Liver (tissue), 9 donors: Measurements from ENCODE around the gene C6orf163. TPM values are rescaled to one million over a fixed set of nuclear protein-coding genes. Genes with fewer than 3 reads are reported as not detected.

Experiments used
- DNase-seq: peaks from one replicate; pipeline ENCODE4 v3.0.0-alpha.2; 2017; ENCODE audit warnings: low spot score
- H3K27ac ChIP-seq, 2 donors: one replicate each; pipeline ENCODE4 v1.7.0; 2013; ENCODE audit warnings: inconsistent platforms in 2 of 2, low read length in 2 of 2, control low read depth in 1 of 2, low read depth in 1 of 2, mild to moderate bottlenecking in 1 of 2
- H3K27me3 ChIP-seq, 4 donors: one replicate each; pipeline versions ENCODE4 v1.6.1 to v1.7.0; 2013; ENCODE audit warnings: low read length in 3 of 4, inconsistent platforms in 1 of 4, mild to moderate bottlenecking in 1 of 4, moderate library complexity in 1 of 4; ENCODE audit not compliant: control insufficient read depth in 4 of 4, insufficient read depth in 4 of 4
- H3K36me3 ChIP-seq, 4 donors: one replicate each; pipeline versions ENCODE4 v1.6.1 to v1.7.0; 2013; ENCODE audit warnings: low read length in 3 of 4, mild to moderate bottlenecking in 3 of 4, low read depth in 1 of 4, moderate library complexity in 1 of 4; ENCODE audit not compliant: control insufficient read depth in 4 of 4, insufficient read depth in 3 of 4
- H3K4me1 ChIP-seq, 4 donors: one replicate each; pipeline versions ENCODE4 v1.6.1 to v1.7.0; 2013; ENCODE audit warnings: low read length in 3 of 4, mild to moderate bottlenecking in 3 of 4, moderate library complexity in 1 of 4; ENCODE audit not compliant: control insufficient read depth in 4 of 4, insufficient read depth in 4 of 4
- H3K4me3 ChIP-seq, 3 donors: one replicate each; pipeline versions ENCODE4 v1.6.1 to v1.7.0; 2013; ENCODE audit warnings: low read length in 3 of 3, control low read depth in 1 of 3, low read depth in 1 of 3, mild to moderate bottlenecking in 1 of 3
- H3K9ac ChIP-seq, 2 donors: one replicate each; pipeline ENCODE4 v1.7.0; 2013; ENCODE audit warnings: low read length in 2 of 2, mild to moderate bottlenecking in 2 of 2, moderate library complexity in 2 of 2, control low read depth in 1 of 2, low read depth in 1 of 2
- H3K9me3 ChIP-seq, 4 donors: one replicate each; pipeline versions ENCODE4 v1.6.1 to v1.7.0; 2013; ENCODE audit warnings: low read length in 3 of 4; ENCODE audit not compliant: control insufficient read depth in 4 of 4
- EGR1 ChIP-seq, 2 donors: IDR thresholded peaks; 2 replicates each; pipeline ENCODE4 v1.6.1; 2016 to 2018; ENCODE audit warnings: antibody characterized with exemption in 2 of 2, low read depth in 2 of 2
- GABPA ChIP-seq, 2 donors: IDR thresholded peaks in 1 of 2; conservative IDR thresholded peaks in 1 of 2; 2 replicates each; pipeline ENCODE4 v1.6.1; 2016; ENCODE audit warnings: antibody characterized with exemption in 2 of 2, mild to moderate bottlenecking in 1 of 2, moderate library complexity in 1 of 2
- HNF4A ChIP-seq, 2 donors: conservative IDR thresholded peaks; 2 replicates each; pipeline ENCODE4 v1.6.1; 2016; ENCODE audit warnings: antibody characterized with exemption in 2 of 2, mild to moderate bottlenecking in 2 of 2
- HNF4G ChIP-seq: IDR thresholded peaks from 2 replicates; pipeline ENCODE4 v1.6.1; 2016; ENCODE audit warnings: antibody characterized with exemption
- JUND ChIP-seq, 2 donors: IDR thresholded peaks; 2 replicates each; pipeline ENCODE4 v1.6.1; 2016; ENCODE audit warnings: antibody characterized with exemption in 2 of 2
- NR2F2 ChIP-seq: IDR thresholded peaks from 2 replicates; pipeline ENCODE4 v1.6.1; 2016; ENCODE audit warnings: antibody characterized with exemption
- RXRA ChIP-seq, 2 donors: IDR thresholded peaks; 2 replicates each; pipeline ENCODE4 v1.6.1; 2017 to 2018; ENCODE audit warnings: antibody characterized with exemption in 2 of 2, mild to moderate bottlenecking in 1 of 2
- TAF1 ChIP-seq: conservative IDR thresholded peaks from 2 replicates; pipeline ENCODE4 v1.6.1; 2016; ENCODE audit warnings: antibody characterized with exemption, mild to moderate bottlenecking
- YY1 ChIP-seq: IDR thresholded peaks from 2 replicates; pipeline ENCODE4 v1.6.1; 2016; ENCODE audit warnings: antibody characterized with exemption, mild to moderate bottlenecking
- WGBS: extraction: QIAGEN DNeasy Blood & Tissue Kit; methylation state at CpG from one replicate; pipeline ENCODE4 v1.1.7; 2013; 5-methylcytosine and 5-hydroxymethylcytosine counted together
- polyA plus RNA-seq, 2 donors: library from polyadenylated mRNA; stranded (reverse) in 1 of 2; unstranded in 1 of 2; fragments of 200-250 nt in 1 of 2; fragments of >200 nt in 1 of 2; fragmentation: Nextera tagmentation in 1 of 2; extraction: Ambion mirVana in 1 of 2; gene quantifications; one replicate each; pipeline versions ENCODE4 v1.2.1 to v1.2.3, GENCODE V29; 2013 to 2015
- total RNA-seq, 2 donors: library from RNA; depleted of rRNA; stranded (reverse); fragments of >200 nt; gene quantifications; one replicate each; pipeline ENCODE4 v1.2.3, GENCODE V29; 2014
- TF ChIP-seq, protein P1 (sequence below): IDR thresholded peaks from 2 replicates; pipeline ENCODE4 v1.6.1; 2016; ENCODE audit warnings: antibody characterized with exemption
- TF ChIP-seq, protein P2 (sequence below): IDR thresholded peaks from 2 replicates; pipeline ENCODE4 v1.6.1; 2016; ENCODE audit warnings: antibody characterized with exemption
- TF ChIP-seq, protein P3 (sequence below): fragments of 150-350 bp; IDR thresholded peaks from 2 replicates; pipeline ENCODE4 v1.5.1; 2017; ENCODE audit warnings: improper control_type of control experiment, low read depth, low read length; ENCODE audit not compliant: missing input control
- donor health status: healthy.
- donor health status: healthy.
- donor health status: healthy.
- donor health status: healthy.
- donor health status: healthy.

The C6orf163 gene
- total and polyA plus RNA-seq, 4 donors, result 0.09 to 3.0 (median 0.67) TPM

DNA sequence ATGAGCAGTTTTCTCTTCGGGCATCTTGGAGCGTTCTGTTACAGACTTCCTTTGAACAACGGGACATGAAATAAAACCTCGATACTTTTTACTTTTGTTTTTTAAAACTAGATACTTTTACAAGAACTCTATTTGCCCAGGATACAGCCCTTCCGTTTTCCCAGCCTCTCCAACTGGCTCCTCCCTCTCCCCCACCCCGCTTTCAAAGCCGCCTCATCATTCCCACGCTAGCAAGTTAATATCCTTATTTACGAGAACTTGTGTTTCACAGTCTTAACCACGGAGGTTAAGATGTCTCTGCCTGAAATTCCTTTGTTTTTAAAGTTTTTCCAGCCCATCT is 62.9 kb downstream of the C6orf163 start:
- Histone ChIP-seq H3K9me3 (no peaks in the 10 kb centered on the region), H3K27ac (peak overlapping the region in 1 of 2 donors; percentile 79), H3K4me1 (peaks cover 3 to 11% (median 6%) of the 10 kb centered on the region in 4 donors), H3K27me3 (no peaks in the 10 kb centered on the region), H3K4me3 (peak overlapping the region; percentile 68 to 99 (median 99)), H3K36me3 (no peaks in the 10 kb centered on the region), H3K9ac (peak overlapping the region; percentile 24)
- 1% methylated on average over 10 of the region's 10 CpGs for WGBS
- no peak for DNase-seq
- TF ChIP-seq GABPA (IDR thresholded peaks at IDR 0.05 in 1 of 2, conservative IDR thresholded peaks at IDR 0.05 in 1 of 2) (peak in 1 of 2 donors; percentile 5), NR2F2 (no peak), HNF4G (no peak)
- TF ChIP-seq, protein P1, sequence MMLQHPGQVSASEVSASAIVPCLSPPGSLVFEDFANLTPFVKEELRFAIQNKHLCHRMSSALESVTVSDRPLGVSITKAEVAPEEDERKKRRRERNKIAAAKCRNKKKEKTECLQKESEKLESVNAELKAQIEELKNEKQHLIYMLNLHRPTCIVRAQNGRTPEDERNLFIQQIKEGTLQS, result no peak
- TF ChIP-seq, protein P2, sequence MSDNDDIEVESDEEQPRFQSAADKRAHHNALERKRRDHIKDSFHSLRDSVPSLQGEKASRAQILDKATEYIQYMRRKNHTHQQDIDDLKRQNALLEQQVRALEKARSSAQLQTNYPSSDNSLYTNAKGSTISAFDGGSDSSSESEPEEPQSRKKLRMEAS, result no peak

DNA sequence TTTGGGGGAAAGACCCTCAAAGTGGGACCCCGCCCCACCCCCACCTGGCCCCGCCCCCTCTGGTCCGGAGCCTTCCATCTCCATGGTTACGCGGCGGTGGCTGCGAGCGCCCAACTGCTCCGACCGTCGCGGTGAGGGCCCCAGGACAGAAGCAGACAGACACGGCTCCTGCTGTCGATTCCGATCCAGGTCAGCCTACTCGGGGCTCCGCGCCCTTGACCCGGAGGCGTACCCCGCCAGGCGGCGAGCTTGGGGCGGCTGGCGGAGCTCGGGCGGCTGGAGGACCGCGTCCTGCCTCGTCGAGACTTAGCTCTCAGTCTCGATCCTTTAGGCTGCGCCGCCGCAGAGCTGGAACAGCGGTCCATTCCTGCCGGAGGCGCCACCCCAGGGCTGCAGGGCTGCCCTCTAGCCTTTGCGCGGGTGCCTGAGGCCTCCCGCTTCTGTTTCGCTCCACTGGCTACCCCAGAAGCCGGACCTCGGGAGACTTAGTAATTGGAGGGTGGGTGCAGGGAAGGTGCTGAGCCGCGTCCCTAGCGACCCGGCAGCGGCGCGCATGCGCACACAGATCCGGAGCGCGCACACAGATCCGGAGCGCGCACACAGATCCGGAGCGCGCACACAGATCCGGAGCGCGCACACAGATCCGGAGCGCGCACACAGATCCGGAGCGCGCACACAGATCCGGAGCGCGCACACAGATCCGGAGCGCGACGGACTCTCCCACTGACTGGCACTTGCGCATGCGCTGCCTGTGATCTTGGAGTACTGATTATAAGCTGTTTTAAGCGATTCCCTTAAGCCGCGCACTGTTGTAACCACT is 63.5 kb downstream of the C6orf163 start, which contains the start of gene CFAP206:
TSS of gene CFAP206 (plus strand) at position 72 of the 820 bp plus-strand sequence. CDS start 1,868 bp downstream, outside the sequence.
- H3K9ac ChIP-seq, result peak within 1 kb of the TSS; percentile 30 to 90
- no peaks in the 10 kb centered on the region for H3K27me3 ChIP-seq
- TF ChIP-seq YY1 (peak; percentile 30), TAF1 (no peak), RXRA (IDR thresholded peaks at IDR 0.05) (no peak)
- H3K9me3 ChIP-seq, result no peaks in the 10 kb centered on the region
- no peaks in the 10 kb centered on the region for H3K36me3 ChIP-seq
- under 1% methylated on average over 82 of the region's 82 CpGs for WGBS
- H3K4me3 ChIP-seq, result peak within 1 kb of the TSS; percentile 94 to 99 (median 99)
- DNase-seq, result peak; percentile 79
- H3K27ac ChIP-seq, result peak within 1 kb of the TSS; percentile 78 to 79
- H3K4me1 ChIP-seq, result peaks cover 3 to 11% (median 6%) of the 10 kb centered on the region in 4 donors

DNA sequence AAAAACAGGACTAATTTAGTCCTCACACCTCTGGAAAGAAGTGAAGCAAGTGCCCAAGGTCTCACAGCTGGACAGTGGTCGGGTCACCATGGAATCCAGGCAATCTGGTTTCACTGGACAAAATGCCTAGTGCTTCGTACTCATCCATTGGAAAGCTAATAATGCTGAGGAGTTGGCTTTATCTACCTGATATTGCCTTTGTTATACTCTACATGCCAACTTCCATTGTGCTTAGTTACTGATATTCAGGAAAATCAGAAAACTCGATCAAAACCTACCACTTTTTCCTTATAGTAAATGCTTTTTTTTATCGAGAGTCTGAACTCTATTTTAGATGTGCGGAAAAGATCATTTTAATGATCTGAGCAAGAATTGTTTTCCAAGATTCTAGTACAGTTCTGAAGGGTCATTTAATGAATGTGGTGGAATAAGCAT is 64.1 kb downstream of the C6orf163 start:
- DNase-seq, result no peak
- H3K4me1 ChIP-seq, result peaks cover 3 to 11% (median 6%) of the 10 kb centered on the region in 4 donors
- H3K27me3 ChIP-seq, result no peaks in the 10 kb centered on the region
- 50% methylated on average over 5 of the region's 5 CpGs for WGBS
- no peaks in the 10 kb centered on the region for H3K36me3 ChIP-seq
- H3K4me3 ChIP-seq, result peak overlapping the region; percentile 28 to 99 (median 93)
- H3K9ac ChIP-seq, result peak overlapping the region in 1 of 2 donors; percentile 90
- TF ChIP-seq GABPA (IDR thresholded peaks at IDR 0.05 in 1 of 2, conservative IDR thresholded peaks at IDR 0.05 in 1 of 2) (no peak), YY1 (no peak), HNF4A (conservative IDR thresholded peaks at IDR 0.05) (no peak), JUND (IDR thresholded peaks at IDR 0.05) (no peak), TAF1 (no peak), EGR1 (IDR thresholded peaks at IDR 0.05; ENCODE audit: low read depth in 2 of 2) (no peak)
- TF ChIP-seq, protein P3, sequence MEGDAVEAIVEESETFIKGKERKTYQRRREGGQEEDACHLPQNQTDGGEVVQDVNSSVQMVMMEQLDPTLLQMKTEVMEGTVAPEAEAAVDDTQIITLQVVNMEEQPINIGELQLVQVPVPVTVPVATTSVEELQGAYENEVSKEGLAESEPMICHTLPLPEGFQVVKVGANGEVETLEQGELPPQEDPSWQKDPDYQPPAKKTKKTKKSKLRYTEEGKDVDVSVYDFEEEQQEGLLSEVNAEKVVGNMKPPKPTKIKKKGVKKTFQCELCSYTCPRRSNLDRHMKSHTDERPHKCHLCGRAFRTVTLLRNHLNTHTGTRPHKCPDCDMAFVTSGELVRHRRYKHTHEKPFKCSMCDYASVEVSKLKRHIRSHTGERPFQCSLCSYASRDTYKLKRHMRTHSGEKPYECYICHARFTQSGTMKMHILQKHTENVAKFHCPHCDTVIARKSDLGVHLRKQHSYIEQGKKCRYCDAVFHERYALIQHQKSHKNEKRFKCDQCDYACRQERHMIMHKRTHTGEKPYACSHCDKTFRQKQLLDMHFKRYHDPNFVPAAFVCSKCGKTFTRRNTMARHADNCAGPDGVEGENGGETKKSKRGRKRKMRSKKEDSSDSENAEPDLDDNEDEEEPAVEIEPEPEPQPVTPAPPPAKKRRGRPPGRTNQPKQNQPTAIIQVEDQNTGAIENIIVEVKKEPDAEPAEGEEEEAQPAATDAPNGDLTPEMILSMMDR, result no peak
- H3K27ac ChIP-seq, result peak overlapping the region; percentile 10 to 78
- no peaks in the 10 kb centered on the region for H3K9me3 ChIP-seq

Other genes starting within 250 kb of the C6orf163 start
- gene CGA, start 249.7 kb upstream of the C6orf163 start, total RNA-seq, result not detected
- not detected for gene CGA, start 249.7 kb upstream of the C6orf163 start, polyA plus RNA-seq
- 10 to 100 TPM; 12.1 to 16.4 TPM for gene ZNF292, start 189.2 kb upstream of the C6orf163 start, total RNA-seq
- gene ZNF292, start 189.2 kb upstream of the C6orf163 start, polyA plus RNA-seq, result 10 to 100 TPM in 1 of 2 donors, 1 to 10 TPM in 1; 2.7 to 12.8 TPM
- gene SMIM8, start 22.2 kb upstream of the C6orf163 start, total RNA-seq, result 1 to 10 TPM; 4.6 to 6.1 TPM
- gene SMIM8, start 22.2 kb upstream of the C6orf163 start, polyA plus RNA-seq, result 1 to 10 TPM; 2.3 to 5.9 TPM
- not detected for gene GJB7, start 15.5 kb upstream of the C6orf163 start, total RNA-seq
- under 1 TPM in 1 of 2 donors, not detected in 1; 0.32 TPM for gene GJB7, start 15.5 kb upstream of the C6orf163 start, polyA plus RNA-seq
- gene CFAP206, start 63.2 kb downstream of the C6orf163 start, total RNA-seq, result under 1 TPM in 1 of 2 donors, not detected in 1; 0.42 TPM
- under 1 TPM; 0.08 to 0.11 TPM for gene CFAP206, start 63.2 kb downstream of the C6orf163 start, polyA plus RNA-seq
- gene SLC35A1, start 128.2 kb downstream of the C6orf163 start, total RNA-seq, result 10 to 100 TPM in 1 of 2 donors, 1 to 10 TPM in 1; 9.4 to 11.9 TPM
- gene SLC35A1, start 128.2 kb downstream of the C6orf163 start, polyA plus RNA-seq, result 10 to 100 TPM in 1 of 2 donors, 1 to 10 TPM in 1; 9.0 to 13.7 TPM
- 10 to 100 TPM; 14.6 to 18.1 TPM for gene RARS2, start 245.2 kb downstream of the C6orf163 start, total RNA-seq
- gene RARS2, start 245.2 kb downstream of the C6orf163 start, polyA plus RNA-seq, result 10 to 100 TPM; 10.9 to 19.2 TPM
- 10 to 100 TPM; 12.1 to 14.5 TPM for gene ORC3, start 245.3 kb downstream of the C6orf163 start, total RNA-seq
- gene ORC3, start 245.3 kb downstream of the C6orf163 start, polyA plus RNA-seq, result 1 to 10 TPM; 5.2 to 8.9 TPM